ENCODE data around the gene KRT28. TPM values are rescaled to one million over a fixed set of nuclear protein-coding genes. Genes with fewer than 3 reads are reported as not detected.

The KRT28 gene, protein sequence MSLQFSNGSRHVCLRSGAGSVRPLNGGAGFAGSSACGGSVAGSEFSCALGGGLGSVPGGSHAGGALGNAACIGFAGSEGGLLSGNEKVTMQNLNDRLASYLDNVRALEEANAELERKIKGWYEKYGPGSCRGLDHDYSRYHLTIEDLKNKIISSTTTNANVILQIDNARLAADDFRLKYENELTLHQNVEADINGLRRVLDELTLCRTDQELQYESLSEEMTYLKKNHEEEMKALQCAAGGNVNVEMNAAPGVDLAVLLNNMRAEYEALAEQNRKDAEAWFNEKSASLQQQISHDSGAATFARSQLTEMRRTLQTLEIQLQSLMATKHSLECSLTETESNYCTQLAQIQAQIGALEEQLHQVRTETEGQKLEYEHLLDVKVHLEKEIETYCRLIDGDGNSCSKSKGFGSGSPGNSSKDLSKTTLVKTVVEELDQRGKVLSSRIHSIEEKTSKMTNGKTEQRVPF
- total RNA-seq, result not detected in 2 replicates

DNA sequence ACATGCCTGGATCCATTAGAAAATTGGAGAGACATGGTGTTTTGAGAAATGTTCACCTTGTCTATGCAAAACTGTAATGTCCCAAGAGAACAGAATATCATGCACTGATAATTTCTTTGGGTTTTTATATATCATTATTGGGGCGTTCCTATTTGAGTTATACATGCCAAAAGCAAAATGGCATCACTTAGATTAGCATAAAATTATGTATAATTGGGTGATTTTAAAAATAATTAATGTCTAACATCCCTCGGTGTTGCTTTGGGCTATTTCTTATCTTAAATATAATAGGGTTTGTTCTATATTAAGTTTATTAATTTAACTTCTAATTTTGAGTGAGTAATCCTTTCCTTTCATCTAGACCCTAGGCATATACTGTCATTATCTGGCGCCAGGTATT, at the start of gene KRT28:
Gene KRT28 (minus strand): TSS at position 101 of the 400 bp plus-strand sequence. CDS start 66 bp downstream, at position 35.

DNA sequence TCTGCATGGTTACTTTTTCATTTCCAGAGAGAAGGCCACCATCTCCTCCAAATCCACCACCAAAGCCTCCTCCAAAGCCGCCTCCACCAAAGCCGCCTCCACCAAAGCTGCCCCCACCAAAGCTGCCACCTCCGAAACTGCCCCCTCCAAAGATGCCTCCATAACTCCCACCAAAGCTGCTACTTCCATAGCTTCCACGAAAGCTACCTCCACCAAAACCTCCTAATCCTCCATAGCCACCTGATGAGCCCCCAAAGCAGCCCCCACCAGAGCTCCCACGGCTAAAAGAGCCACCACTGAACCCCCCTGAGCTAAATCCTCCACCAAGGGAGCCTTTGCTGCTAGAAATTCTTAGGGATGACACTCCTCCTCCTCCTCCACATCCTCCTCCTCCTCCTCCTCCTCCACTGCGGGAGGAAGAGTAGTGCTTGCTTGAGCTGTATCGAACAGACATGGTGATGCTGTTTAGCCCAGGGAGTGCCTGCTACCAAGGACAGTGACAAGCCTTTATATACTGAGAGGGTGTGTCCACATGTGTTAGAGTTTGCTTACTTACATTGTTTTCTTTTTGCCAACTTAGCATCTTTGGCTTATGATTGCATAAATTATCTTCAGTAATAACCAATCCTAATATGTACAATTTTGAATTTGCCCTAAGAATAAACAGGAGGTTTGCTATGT, 22.5 kb upstream of the KRT28 start, which contains the start of gene KRT10:
Gene KRT10 (minus strand): TSS at position 483 of the 681 bp plus-strand sequence. CDS start 29 bp downstream, at position 454.

DNA sequence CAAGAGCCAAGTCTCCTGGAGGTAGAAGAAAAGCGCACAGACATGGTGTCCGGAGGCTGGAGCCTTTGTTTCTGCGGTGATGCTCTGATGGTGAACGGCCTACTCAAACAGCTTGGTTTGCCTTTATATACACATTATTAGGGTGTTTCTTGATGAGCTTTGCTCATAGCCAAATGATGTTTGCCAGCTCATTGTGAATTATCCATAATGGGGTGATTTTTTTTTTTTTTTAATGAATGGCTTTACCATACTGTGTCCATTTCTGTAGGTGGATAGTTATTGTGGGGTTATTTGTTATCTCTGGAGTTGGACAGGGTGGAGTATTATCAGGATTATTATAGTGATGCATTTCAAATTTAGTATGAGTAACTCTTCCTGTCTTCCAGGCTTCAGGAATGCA, 17.3 kb downstream of the KRT28 start, which contains the start of gene KRT27:
Gene KRT27 (minus strand): TSS at position 101 of the 400 bp plus-strand sequence. CDS start 57 bp downstream, at position 44.

DNA sequence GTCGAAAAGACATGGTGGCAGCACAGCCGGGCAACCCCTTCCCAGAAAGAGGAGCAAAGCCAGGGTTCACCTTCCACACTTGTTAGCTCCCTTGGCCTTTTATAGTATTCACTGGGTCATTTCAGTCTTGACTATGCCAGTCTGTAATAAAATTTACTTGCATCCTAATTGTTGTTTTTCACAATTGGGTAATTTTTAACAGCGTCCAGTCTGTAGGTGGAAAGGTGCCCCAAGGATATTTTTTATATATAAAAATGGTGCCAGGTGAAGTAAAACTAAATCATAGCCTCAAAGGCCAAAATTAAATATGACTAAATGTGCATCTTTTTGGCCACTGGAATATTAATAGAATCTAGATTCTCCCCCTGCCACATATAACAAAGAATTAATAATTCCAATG, 27.7 kb downstream of the KRT28 start, which contains the start of gene KRT26:
Gene KRT26 (minus strand): TSS at position 101 of the 400 bp plus-strand sequence. CDS start 88 bp downstream, at position 13.

DNA sequence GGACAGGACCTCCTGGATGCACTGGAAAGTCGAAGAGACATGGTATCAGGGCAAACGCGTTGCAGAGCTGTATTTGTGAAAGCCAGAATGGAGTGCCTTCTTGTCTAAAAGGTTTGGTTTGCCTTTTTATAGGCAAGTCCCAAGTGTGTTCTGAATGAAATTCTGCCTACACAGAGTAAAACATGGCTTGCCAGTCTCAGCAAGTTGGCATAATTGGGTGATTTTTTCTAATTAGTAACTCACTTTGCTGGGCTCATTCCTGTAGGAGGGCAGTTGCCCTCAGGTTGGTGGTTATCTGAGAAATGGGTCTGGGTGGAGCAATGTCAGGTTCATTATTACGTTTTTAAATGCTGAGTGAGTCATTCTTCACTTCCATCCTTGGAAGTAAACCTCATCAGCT, 44.5 kb downstream of the KRT28 start, which contains the start of gene KRT25:
Gene KRT25 (minus strand): TSS at position 101 of the 400 bp plus-strand sequence. CDS start 60 bp downstream, at position 41.

Other genes starting within 250 kb of the KRT28 start
- gene CCR7, start 234.5 kb downstream of the KRT28 start, total RNA-seq, result not detected in 2 replicates
- 53.3 and 55.4 TPM in 2 replicates for gene SMARCE1, start 152.1 kb downstream of the KRT28 start, total RNA-seq
- gene KRT222, start 134.8 kb downstream of the KRT28 start, total RNA-seq, result not detected in 2 replicates
- not detected in 2 replicates for gene KRT24, start 96.2 kb downstream of the KRT28 start, total RNA-seq
- not detected in 2 replicates for gene KRT25, start 44.6 kb downstream of the KRT28 start, total RNA-seq
- gene KRT26, start 27.8 kb downstream of the KRT28 start, total RNA-seq, result not detected in 2 replicates
- not detected in 2 replicates for gene KRT27, start 17.4 kb downstream of the KRT28 start, total RNA-seq
- gene KRT10, start 22.7 kb upstream of the KRT28 start, total RNA-seq, result 19.7 and 36.3 TPM in 2 replicates
- gene KRT12, start 67.3 kb upstream of the KRT28 start, total RNA-seq, result not detected in 2 replicates
- not detected in 2 replicates for gene KRT20, start 85.3 kb upstream of the KRT28 start, total RNA-seq
- gene KRT23, start 137.7 kb upstream of the KRT28 start, total RNA-seq, result not detected in 2 replicates
- not detected in 2 replicates for gene KRT39, start 167.0 kb upstream of the KRT28 start, total RNA-seq
- gene KRT40, start 184.4 kb upstream of the KRT28 start, total RNA-seq, result not detected in 2 replicates
- gene KRTAP3-3, start 194.2 kb upstream of the KRT28 start, total RNA-seq, result not detected in 2 replicates
- gene KRTAP3-2, start 199.9 kb upstream of the KRT28 start, total RNA-seq, result not detected in 2 replicates
- not detected in 2 replicates for gene KRTAP3-1, start 209.2 kb upstream of the KRT28 start, total RNA-seq
- gene KRTAP1-5, start 227.2 kb upstream of the KRT28 start, total RNA-seq, result not detected in 2 replicates
- not detected in 2 replicates for gene KRTAP1-4, start 230.2 kb upstream of the KRT28 start, total RNA-seq
- gene KRTAP1-3, start 234.9 kb upstream of the KRT28 start, total RNA-seq, result not detected in 2 replicates
- gene KRTAP1-1, start 241.5 kb upstream of the KRT28 start, total RNA-seq, result not detected in 2 replicates
- gene KRTAP2-1, start 247.4 kb upstream of the KRT28 start, total RNA-seq, result not detected in 2 replicates